Mucosa of stomach (tissue), 1 donor: ENCODE measurements around the gene NAB1.

Source experiments
- H3K27me3 ChIP-seq: one replicate; pipeline ENCODE4 v1.7.0; 2013; ENCODE audit warnings: mild to moderate bottlenecking, low read length; ENCODE audit not compliant: control insufficient read depth, insufficient read depth
- H3K36me3 ChIP-seq: one replicate; pipeline ENCODE4 v1.7.0; 2013; ENCODE audit warnings: low read length; ENCODE audit not compliant: control insufficient read depth, insufficient read depth
- H3K4me1 ChIP-seq: one replicate; pipeline ENCODE4 v1.7.0; 2013; ENCODE audit warnings: mild to moderate bottlenecking, low read length; ENCODE audit not compliant: control insufficient read depth, insufficient read depth
- H3K4me3 ChIP-seq: one replicate; pipeline ENCODE4 v1.7.0; 2013; ENCODE audit warnings: low read length
- H3K9ac ChIP-seq: one replicate; pipeline ENCODE4 v1.7.0; 2013; ENCODE audit warnings: mild to moderate bottlenecking, low read length, moderate library complexity
- H3K9me3 ChIP-seq: one replicate; pipeline ENCODE4 v1.7.0; 2013; ENCODE audit warnings: mild to moderate bottlenecking, low read length, moderate library complexity; ENCODE audit not compliant: control insufficient read depth
- donor health status: Pancreatic carcinoma.

NAB1 gene

DNA sequence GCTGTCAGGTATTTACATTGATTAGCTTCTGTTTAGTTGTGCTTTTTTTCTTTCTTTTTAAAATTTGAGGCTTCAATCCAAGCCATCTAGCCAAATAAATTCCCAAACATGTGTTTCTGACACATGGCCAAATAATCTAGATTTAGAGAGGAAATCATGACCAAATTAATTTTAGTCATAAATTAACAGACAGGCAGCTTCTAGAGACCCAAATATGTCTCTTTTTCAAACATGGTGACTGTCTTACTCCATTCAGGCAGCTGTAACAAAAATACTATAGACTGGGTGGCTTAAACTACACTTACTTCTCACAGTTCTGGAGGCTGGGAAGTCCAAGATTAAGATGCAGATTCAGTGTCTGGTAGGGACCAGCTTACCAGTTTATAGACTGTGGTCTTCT, 23.2 kb upstream of the NAB1 start:
- Histone ChIP-seq H3K4me3 (no peak overlapping the region), H3K4me1 (peaks cover 15% of the 10 kb centered on the region), H3K27me3 (no peaks in the 10 kb centered on the region), H3K9ac (no peak overlapping the region), H3K9me3 (no peaks in the 10 kb centered on the region), H3K36me3 (no peaks in the 10 kb centered on the region)

- H3K4me3 ChIP-seq: no peak overlapping the region
Measured at GRCh38 chr2:190626641-190627210, 22.2 kb upstream of the NAB1 start.

GRCh38 chr2:190627448-190628412, 21.2 kb upstream of the NAB1 start:
- Histone ChIP-seq H3K4me1 (peaks cover 21% of the 10 kb centered on the region), H3K27me3 (no peaks in the 10 kb centered on the region), H3K9ac (peak overlapping the region; percentile 72), H3K9me3 (no peaks in the 10 kb centered on the region), H3K36me3 (no peaks in the 10 kb centered on the region), H3K4me3 (peak overlapping the region; percentile 32)

More at GRCh38 chr2:190626641-190627210, 22.2 kb upstream of the NAB1 start:
- Histone ChIP-seq H3K27me3 (no peaks in the 10 kb centered on the region), H3K9ac (no peak overlapping the region), H3K9me3 (no peaks in the 10 kb centered on the region), H3K36me3 (no peaks in the 10 kb centered on the region), H3K4me1 (peaks cover 15% of the 10 kb centered on the region)

DNA sequence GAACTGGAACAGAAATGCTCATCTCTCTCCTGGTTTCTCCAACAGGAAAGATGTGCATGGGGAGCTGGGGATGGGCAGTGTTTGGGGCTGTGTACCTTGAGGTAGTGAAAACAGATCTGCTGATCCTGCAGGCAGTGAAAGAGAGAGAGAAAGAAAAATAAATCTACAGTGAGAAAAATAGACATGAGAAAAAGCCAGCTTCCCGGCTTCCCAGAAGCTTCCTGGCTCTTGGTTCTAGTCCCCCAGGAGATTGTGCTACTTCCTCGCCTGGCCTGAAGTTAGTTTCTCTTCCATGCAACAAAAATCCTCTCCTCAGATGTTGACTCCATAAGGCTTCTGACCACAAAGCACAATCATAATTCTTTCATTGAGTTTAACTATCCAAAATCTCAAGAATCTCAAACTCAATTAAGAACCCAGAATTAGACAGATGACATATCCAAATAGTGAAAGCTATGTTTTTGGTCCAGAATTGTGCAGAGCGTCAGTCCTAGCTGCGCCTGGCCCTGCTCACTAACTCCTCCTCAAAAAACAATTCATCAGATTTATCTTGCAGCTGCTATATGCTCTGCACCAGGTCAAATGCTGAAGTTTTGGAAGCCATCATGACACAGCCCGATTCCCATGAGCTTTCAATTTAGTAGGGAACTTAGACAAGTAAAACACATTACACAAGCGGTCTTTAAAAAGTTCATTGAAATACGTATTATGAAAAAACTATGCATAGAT, 20.1 kb upstream of the NAB1 start:
- no peaks in the 10 kb centered on the region for H3K36me3 ChIP-seq
- H3K4me3 ChIP-seq: no peak overlapping the region
- no peaks in the 10 kb centered on the region for H3K9me3 ChIP-seq
- no peak overlapping the region for H3K9ac ChIP-seq
- no peaks in the 10 kb centered on the region for H3K27me3 ChIP-seq
- peaks cover 32% of the 10 kb centered on the region for H3K4me1 ChIP-seq

DNA sequence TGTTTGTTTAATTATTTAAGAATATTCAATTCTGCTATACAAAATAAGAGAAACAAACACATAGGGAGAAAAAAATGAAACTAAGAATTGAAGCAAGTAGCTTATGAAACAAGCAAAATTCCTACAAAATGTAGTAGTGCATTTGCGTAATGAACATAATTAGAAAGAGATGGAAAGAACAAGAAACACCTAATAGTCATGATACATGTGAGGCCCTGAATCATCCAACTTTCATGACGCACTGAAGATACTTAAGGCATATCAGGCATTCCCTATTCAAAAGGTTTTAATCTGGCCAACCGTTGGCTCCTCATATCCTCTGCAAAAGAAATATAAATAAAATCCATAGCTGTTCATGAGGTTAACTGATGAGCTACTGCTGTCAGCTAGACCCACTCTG, 14.5 kb upstream of the NAB1 start:
- H3K4me3 ChIP-seq: no peak overlapping the region
- H3K36me3 ChIP-seq: no peaks in the 10 kb centered on the region
- no peaks in the 10 kb centered on the region for H3K27me3 ChIP-seq
- H3K9ac ChIP-seq: no peak overlapping the region
- H3K4me1 ChIP-seq: peaks cover 55% of the 10 kb centered on the region
- no peaks in the 10 kb centered on the region for H3K9me3 ChIP-seq

DNA sequence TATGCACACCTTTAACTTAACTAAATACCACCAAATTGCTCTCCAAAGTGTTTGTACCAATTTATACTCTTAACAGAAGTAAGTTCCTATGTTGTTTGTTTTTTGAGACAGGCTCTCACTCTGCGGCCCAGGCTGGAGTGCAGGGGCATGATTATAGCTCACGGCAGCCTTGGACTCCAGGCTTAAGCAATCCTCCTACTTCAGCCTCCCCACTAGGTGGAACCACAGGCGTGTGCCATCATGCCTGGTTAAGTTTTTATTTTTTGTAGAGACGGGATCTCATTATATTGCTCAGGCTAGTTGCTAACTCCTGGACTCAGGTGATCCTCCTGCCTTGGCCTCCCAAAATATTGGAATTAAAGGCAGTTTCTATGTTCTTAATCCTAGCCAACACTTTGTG, 13.1 kb upstream of the NAB1 start:
- Histone ChIP-seq H3K4me3 (no peak overlapping the region), H3K9ac (no peak overlapping the region), H3K4me1 (peaks cover 55% of the 10 kb centered on the region), H3K9me3 (no peaks in the 10 kb centered on the region), H3K27me3 (no peaks in the 10 kb centered on the region), H3K36me3 (no peaks in the 10 kb centered on the region)

DNA sequence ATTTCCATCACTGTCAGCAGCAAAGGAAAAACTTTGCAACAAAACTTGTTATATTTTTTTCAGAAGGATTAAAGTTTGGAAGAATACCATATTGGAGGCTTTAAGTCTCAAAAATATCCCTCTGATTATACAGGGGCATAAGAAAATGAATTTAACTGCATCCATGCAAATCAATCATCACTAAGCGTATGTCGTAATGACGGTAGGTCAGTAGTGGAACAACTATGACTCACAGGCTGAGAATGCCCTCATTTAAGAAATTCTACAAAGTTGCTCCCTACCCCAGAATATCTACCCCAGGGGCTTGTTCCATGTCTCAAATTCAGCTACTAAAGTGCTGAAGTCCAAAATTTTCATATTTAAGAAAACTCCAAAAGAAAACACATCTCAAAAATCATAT, 12.5 kb upstream of the NAB1 start:
- Histone ChIP-seq H3K27me3 (no peaks in the 10 kb centered on the region), H3K4me3 (no peak overlapping the region), H3K9me3 (no peaks in the 10 kb centered on the region), H3K4me1 (peaks cover 55% of the 10 kb centered on the region), H3K9ac (no peak overlapping the region), H3K36me3 (no peaks in the 10 kb centered on the region)

DNA sequence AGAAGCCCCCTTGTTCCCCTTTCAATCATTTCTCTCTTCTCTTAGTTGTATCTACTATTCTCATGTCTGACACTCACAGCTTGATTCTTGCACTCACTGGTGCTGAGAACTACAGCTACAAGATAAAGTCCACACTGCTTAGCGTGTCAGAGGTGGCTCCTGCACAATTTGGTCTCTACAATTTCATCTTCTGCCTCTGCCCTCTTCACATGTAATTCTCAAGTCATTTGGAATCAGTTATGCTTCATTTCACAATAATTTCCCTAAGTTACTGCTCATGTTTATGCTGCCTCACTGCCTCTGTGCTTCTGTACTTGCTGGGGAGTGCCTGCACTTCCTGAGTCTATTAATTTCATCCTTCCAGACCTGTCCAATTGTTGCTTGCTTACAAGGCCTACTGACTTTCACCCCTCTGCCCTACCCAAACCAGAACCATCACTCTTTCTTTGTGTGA, 11.6 kb upstream of the NAB1 start:
- Histone ChIP-seq H3K4me1 (peaks cover 52% of the 10 kb centered on the region), H3K36me3 (no peaks in the 10 kb centered on the region), H3K27me3 (no peaks in the 10 kb centered on the region), H3K9ac (no peak overlapping the region), H3K9me3 (no peaks in the 10 kb centered on the region), H3K4me3 (no peak overlapping the region)

GRCh38 chr2:190637903-190638618, 10.8 kb upstream of the NAB1 start:
- H3K4me1 ChIP-seq: peaks cover 45% of the 10 kb centered on the region
- no peak overlapping the region for H3K9ac ChIP-seq
- H3K27me3 ChIP-seq: no peaks in the 10 kb centered on the region
- H3K4me3 ChIP-seq: no peak overlapping the region
- H3K9me3 ChIP-seq: no peaks in the 10 kb centered on the region
- no peaks in the 10 kb centered on the region for H3K36me3 ChIP-seq

DNA sequence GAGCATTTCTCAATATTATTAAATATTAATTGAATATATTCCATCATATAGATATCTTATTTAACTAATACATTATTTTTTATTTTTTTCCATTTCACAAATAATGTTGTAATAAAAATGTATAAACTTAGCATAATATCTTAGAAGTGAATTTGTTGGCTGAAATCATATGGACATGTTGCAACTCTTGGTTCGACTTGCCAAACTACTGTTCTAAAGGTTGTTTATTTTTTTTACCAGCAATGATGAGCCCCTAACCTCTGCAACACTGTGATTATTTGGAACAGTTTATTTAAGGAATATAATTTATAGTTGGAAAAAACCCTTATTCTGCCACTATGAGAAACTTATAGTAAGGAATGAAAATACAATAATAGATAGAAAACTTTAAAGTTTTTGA, 8.8 kb upstream of the NAB1 start:
- Histone ChIP-seq H3K27me3 (no peaks in the 10 kb centered on the region), H3K9ac (no peak overlapping the region), H3K9me3 (no peaks in the 10 kb centered on the region), H3K36me3 (no peaks in the 10 kb centered on the region), H3K4me3 (no peak overlapping the region), H3K4me1 (peaks cover 29% of the 10 kb centered on the region)

DNA sequence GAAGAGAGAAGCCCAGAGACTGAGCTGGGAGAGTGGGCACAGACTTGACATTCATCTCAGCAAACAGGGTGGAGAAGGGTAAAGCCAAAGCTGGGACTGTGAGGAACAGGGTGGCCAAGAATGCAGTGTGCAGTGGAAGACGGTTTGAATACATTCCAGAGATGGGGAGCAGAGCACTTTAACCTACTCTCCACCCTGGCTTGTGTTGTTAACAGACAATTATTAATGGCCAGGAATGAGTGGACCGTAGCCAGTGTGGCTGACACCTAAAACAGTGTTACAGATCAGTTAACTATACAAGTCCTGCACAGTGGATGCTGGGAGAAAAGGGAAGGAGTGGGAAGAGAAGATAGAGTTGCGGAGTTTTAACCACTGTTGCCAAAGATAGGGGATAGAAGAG, 7.4 kb upstream of the NAB1 start:
- Histone ChIP-seq H3K4me3 (no peak overlapping the region), H3K4me1 (peaks cover 27% of the 10 kb centered on the region)

More for the DNA sequence above, 7.4 kb upstream of the NAB1 start:
- no peaks in the 10 kb centered on the region for H3K36me3 ChIP-seq
- no peak overlapping the region for H3K9ac ChIP-seq
- H3K27me3 ChIP-seq: no peaks in the 10 kb centered on the region
- H3K9me3 ChIP-seq: no peaks in the 10 kb centered on the region
